Hematopoietic multipotent progenitor cell treated with erythropoietin and hydrocortisone succinate and interleukin-3 and kit ligand, for 6 days (in vitro differentiated cells): ENCODE results near the gene INPP5B.
A peak's percentile ranks its signal among the peaks of the same experiment; 100 is the strongest.
"Not testable (repeated sequence)": the region's sequence is repeated elsewhere in the genome, so short reads cannot be mapped to it uniquely, and the experiment has no call there.

Experiments used
- DNase-seq: peaks from one replicate; pipeline ENCODE4 v3.0.0-alpha.2; 2015

Gene INPP5B

GRCh38 chr1:37910886-37911285, 36.0 kb downstream of the INPP5B start:
- not testable (repeated sequence) for DNase-seq

GRCh38 chr1:37908531-37908930, 38.3 kb downstream of the INPP5B start:
- not testable (repeated sequence) for DNase-seq

- not testable (repeated sequence) for DNase-seq
Observed at GRCh38 chr1:37907416-37908125, 39.3 kb downstream of the INPP5B start.

- DNase-seq = not testable (repeated sequence)
Observed at GRCh38 chr1:37906591-37906990, 40.3 kb downstream of the INPP5B start.

GRCh38 chr1:37905727-37906126, 41.1 kb downstream of the INPP5B start:
- no peak for DNase-seq

GRCh38 chr1:37903921-37904320, 42.9 kb downstream of the INPP5B start:
- DNase-seq = not testable (repeated sequence)

- no peak for DNase-seq
Observed at GRCh38 chr1:37902983-37903382, 43.9 kb downstream of the INPP5B start.

GRCh38 chr1:37901893-37902225, 45.0 kb downstream of the INPP5B start:
- DNase-seq = no peak

- no peak for DNase-seq
Observed at GRCh38 chr1:37901191-37901892, 45.5 kb downstream of the INPP5B start.

- DNase-seq = not testable (repeated sequence)
Observed at GRCh38 chr1:37897563-37897962, 49.3 kb downstream of the INPP5B start.

GRCh38 chr1:37893673-37894072, 53.2 kb downstream of the INPP5B start:
- DNase-seq = no peak

GRCh38 chr1:37892151-37893047, 54.5 kb downstream of the INPP5B start:
- DNase-seq = no peak

GRCh38 chr1:37890378-37891014, 56.4 kb downstream of the INPP5B start:
- DNase-seq = peak; percentile 82

GRCh38 chr1:37888022-37888700, 58.7 kb downstream of the INPP5B start:
- no peak for DNase-seq

GRCh38 chr1:37884145-37884544, 62.7 kb downstream of the INPP5B start:
- no peak for DNase-seq

GRCh38 chr1:37883671-37884070, 63.2 kb downstream of the INPP5B start:
- peak; percentile 57 for DNase-seq

GRCh38 chr1:37879865-37880264, 67.0 kb downstream of the INPP5B start:
- DNase-seq = no peak

GRCh38 chr1:37878071-37878470, 68.8 kb downstream of the INPP5B start:
- DNase-seq = no peak

GRCh38 chr1:37875833-37876232, 71.0 kb downstream of the INPP5B start:
- peak; percentile 26 for DNase-seq

- no peak for DNase-seq
Observed at GRCh38 chr1:37872692-37873091, 74.2 kb downstream of the INPP5B start.

GRCh38 chr1:37868466-37868865, 78.4 kb downstream of the INPP5B start:
- DNase-seq = no peak

GRCh38 chr1:37867784-37868183, 79.1 kb downstream of the INPP5B start:
- no peak for DNase-seq
